ENCODE results near the gene DDX39B.
"Not testable (repeated sequence)": the region's sequence is repeated elsewhere in the genome, so short reads cannot be mapped to it uniquely, and the experiment has no call there.

DDX39B gene

GRCh38 chr6:31497531-31498476 lies 44.0 kb downstream of the DDX39B start, which contains the start of gene MICB:
Gene MICB (plus strand): TSS chr6:31498145. CDS start chr6:31498194, 49 bp downstream.
- Mint-ChIP-seq H3K4me1 (ENCODE audit: low read depth) (peaks cover 62% of the 10 kb centered on the region), H3K27ac (peak within 1 kb of the TSS; percentile 83), H3K36me3 (ENCODE audit: low read depth) (no peaks in the 10 kb centered on the region), H3K27me3 (no peaks in the 10 kb centered on the region), H3K9me3 (no peaks in the 10 kb centered on the region), H3K4me3 (peak within 1 kb of the TSS; percentile 89)

- H3K27ac Mint-ChIP-seq: peak overlapping the region; percentile 83
- H3K9me3 Mint-ChIP-seq; H3K36me3 Mint-ChIP-seq (ENCODE audit: low read depth); H3K27me3 Mint-ChIP-seq: not testable (repeated sequence)
- H3K4me3 Mint-ChIP-seq: peak overlapping the region; percentile 84
- peaks cover 60% of the 10 kb centered on the region for H3K4me1 Mint-ChIP-seq (ENCODE audit: low read depth)
These were observed 45.0 kb downstream of the DDX39B start for GRCh38 chr6:31496826-31497225.

DNA sequence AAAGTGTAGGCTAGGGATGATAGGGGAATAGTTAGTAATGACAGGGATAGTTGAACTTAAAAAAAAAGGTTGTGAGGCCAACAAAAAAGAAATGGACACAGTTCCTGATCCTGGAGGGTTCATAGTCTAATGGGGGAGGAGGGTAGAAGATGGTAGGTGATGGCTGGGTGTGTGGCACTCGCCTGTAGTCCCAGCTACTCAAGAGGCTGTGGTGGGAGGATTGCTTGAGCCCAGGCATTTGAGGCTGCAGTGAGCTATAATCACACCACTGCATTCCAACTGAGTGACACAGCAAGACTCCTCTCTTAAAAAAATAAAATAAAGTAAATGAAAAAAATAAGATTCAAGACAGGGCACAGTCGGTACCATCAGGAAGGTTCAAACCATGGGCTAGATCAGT lies 46.2 kb downstream of the DDX39B start:
- no peaks in the 10 kb centered on the region for H3K27me3 Mint-ChIP-seq
- no peaks in the 10 kb centered on the region for H3K36me3 Mint-ChIP-seq (ENCODE audit: low read depth)
- peaks cover 54% of the 10 kb centered on the region for H3K4me1 Mint-ChIP-seq (ENCODE audit: low read depth)
- H3K27ac Mint-ChIP-seq: peak overlapping the region; percentile 85
- peak overlapping the region; percentile 91 for H3K4me3 Mint-ChIP-seq
- H3K9me3 Mint-ChIP-seq: no peaks in the 10 kb centered on the region

- Mint-ChIP-seq H3K4me1 (ENCODE audit: low read depth) (peaks cover 46% of the 10 kb centered on the region), H3K27me3 (no peaks in the 10 kb centered on the region), H3K4me3 (peak overlapping the region; percentile 91), H3K27ac (peak overlapping the region; percentile 87), H3K9me3 (no peaks in the 10 kb centered on the region), H3K36me3 (ENCODE audit: low read depth) (no peaks in the 10 kb centered on the region)
These were observed 47.7 kb downstream of the DDX39B start for GRCh38 chr6:31493875-31494694.

- H3K36me3 Mint-ChIP-seq (ENCODE audit: low read depth); H3K27me3 Mint-ChIP-seq; H3K9me3 Mint-ChIP-seq: not testable (repeated sequence)
- H3K4me3 Mint-ChIP-seq: peak overlapping the region; percentile 91
- H3K4me1 Mint-ChIP-seq (ENCODE audit: low read depth): peaks cover 40% of the 10 kb centered on the region
- H3K27ac Mint-ChIP-seq: peak overlapping the region; percentile 87
These were observed 48.3 kb downstream of the DDX39B start for GRCh38 chr6:31493550-31493874.

GRCh38 chr6:31490115-31490873 lies 51.5 kb downstream of the DDX39B start:
- H3K9me3 Mint-ChIP-seq: no peaks in the 10 kb centered on the region
- H3K4me1 Mint-ChIP-seq (ENCODE audit: low read depth): peaks cover 18% of the 10 kb centered on the region
- H3K27ac Mint-ChIP-seq: no peak overlapping the region
- no peaks in the 10 kb centered on the region for H3K27me3 Mint-ChIP-seq
- no peak overlapping the region for H3K4me3 Mint-ChIP-seq
- H3K36me3 Mint-ChIP-seq (ENCODE audit: low read depth): no peaks in the 10 kb centered on the region

GRCh38 chr6:31489086-31489485 lies 52.7 kb downstream of the DDX39B start:
- Mint-ChIP-seq H3K9me3 (no peaks in the 10 kb centered on the region), H3K4me1 (ENCODE audit: low read depth) (peaks cover 16% of the 10 kb centered on the region), H3K27ac (no peak overlapping the region), H3K27me3 (no peaks in the 10 kb centered on the region), H3K36me3 (ENCODE audit: low read depth) (no peaks in the 10 kb centered on the region), H3K4me3 (no peak overlapping the region)

DNA sequence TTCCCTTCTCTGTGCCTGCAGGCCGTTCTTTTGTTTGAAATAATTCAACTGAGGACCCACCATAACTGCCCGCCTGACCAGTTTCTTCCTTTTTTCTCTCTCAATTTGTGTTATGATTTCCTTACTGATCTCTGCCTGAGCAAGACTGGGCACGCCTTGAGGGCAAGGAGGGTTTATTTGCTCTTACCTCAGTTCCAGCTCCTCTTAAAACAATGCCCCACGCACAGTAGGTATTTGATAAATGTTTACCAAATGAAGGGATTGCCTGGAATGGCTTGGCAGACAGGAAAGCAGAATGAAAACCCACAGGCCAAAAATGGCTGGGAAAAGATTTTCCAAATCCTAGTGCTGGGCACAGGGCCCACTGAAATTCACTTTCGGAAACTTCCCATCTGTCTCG lies 54.1 kb downstream of the DDX39B start:
- peaks cover 11% of the 10 kb centered on the region for H3K4me1 Mint-ChIP-seq (ENCODE audit: low read depth)
- H3K36me3 Mint-ChIP-seq (ENCODE audit: low read depth); H3K27me3 Mint-ChIP-seq; H3K4me3 Mint-ChIP-seq; H3K9me3 Mint-ChIP-seq; H3K27ac Mint-ChIP-seq: not testable (repeated sequence)

- not testable (repeated sequence) for H3K27ac Mint-ChIP-seq; H3K4me1 Mint-ChIP-seq (ENCODE audit: low read depth); H3K9me3 Mint-ChIP-seq; H3K36me3 Mint-ChIP-seq (ENCODE audit: low read depth); H3K27me3 Mint-ChIP-seq; H3K4me3 Mint-ChIP-seq
These were observed 55.6 kb downstream of the DDX39B start for GRCh38 chr6:31486065-31486837.

DNA sequence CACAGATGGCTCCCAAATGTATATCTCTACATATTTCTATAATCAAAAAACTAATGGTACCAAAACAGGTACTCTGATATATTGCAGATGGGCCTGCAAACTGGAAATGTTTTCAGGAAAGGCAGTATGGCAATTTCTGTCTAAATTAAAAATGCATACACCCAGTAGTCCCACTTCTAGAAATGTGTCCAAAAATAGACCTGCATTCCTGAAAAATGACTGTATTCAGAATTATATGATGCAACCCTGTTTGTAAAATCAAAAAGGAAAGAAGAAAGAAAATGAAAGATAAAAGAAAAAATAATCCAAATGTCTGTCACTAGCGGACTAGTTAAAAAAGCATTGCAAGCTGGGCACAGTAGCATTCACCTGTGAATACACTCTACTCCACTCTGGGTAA lies 56.7 kb downstream of the DDX39B start:
- H3K4me3 Mint-ChIP-seq: no peak overlapping the region

GRCh38 chr6:31483392-31483791 lies 58.4 kb downstream of the DDX39B start:
- Mint-ChIP-seq H3K27ac (no peak overlapping the region), H3K9me3 (no peaks in the 10 kb centered on the region), H3K27me3 (no peaks in the 10 kb centered on the region), H3K4me1 (ENCODE audit: low read depth) (no peaks in the 10 kb centered on the region), H3K4me3 (no peak overlapping the region), H3K36me3 (ENCODE audit: low read depth) (no peaks in the 10 kb centered on the region)

More for the DNA sequence above, 56.7 kb downstream of the DDX39B start:
- H3K27ac Mint-ChIP-seq: no peak overlapping the region
- no peaks in the 10 kb centered on the region for H3K4me1 Mint-ChIP-seq (ENCODE audit: low read depth)
- no peaks in the 10 kb centered on the region for H3K9me3 Mint-ChIP-seq
- no peaks in the 10 kb centered on the region for H3K27me3 Mint-ChIP-seq
- no peaks in the 10 kb centered on the region for H3K36me3 Mint-ChIP-seq (ENCODE audit: low read depth)

GRCh38 chr6:31480574-31480973 lies 61.2 kb downstream of the DDX39B start:
- H3K27ac Mint-ChIP-seq: no peak overlapping the region

More at GRCh38 chr6:31480574-31480973, 61.2 kb downstream of the DDX39B start:
- no peaks in the 10 kb centered on the region for H3K36me3 Mint-ChIP-seq (ENCODE audit: low read depth)
- H3K4me3 Mint-ChIP-seq: no peak overlapping the region
- no peaks in the 10 kb centered on the region for H3K9me3 Mint-ChIP-seq
- no peaks in the 10 kb centered on the region for H3K4me1 Mint-ChIP-seq (ENCODE audit: low read depth)
- H3K27me3 Mint-ChIP-seq: no peaks in the 10 kb centered on the region
